Uterus (tissue), 2 donors: Measurements from ENCODE around the gene SYNGAP1.

Experiments used
- POLR2A ChIP-seq, 2 donors: fragments of 450-650 bp; IDR thresholded peaks; one replicate each; pipeline ENCODE4 v1.6.1; 2016; ENCODE audit warnings: antibody characterized with exemption in 2 of 2, mild to moderate bottlenecking in 1 of 2, moderate library complexity in 1 of 2
- TF ChIP-seq, protein P1 (sequence below), 4 experiments: fragments of 200-600 bp in 2 of 4; fragments of 450-650 bp in 2 of 4; sonication (generic) in 2 of 4; IDR thresholded peaks; one replicate each; pipeline ENCODE4 v1.5.1; 2016 to 2019; ENCODE audit warnings: antibody characterized with exemption in 4 of 4, mild to moderate bottlenecking in 2 of 4, moderate library complexity in 1 of 4

- TF ChIP-seq, protein P1, sequence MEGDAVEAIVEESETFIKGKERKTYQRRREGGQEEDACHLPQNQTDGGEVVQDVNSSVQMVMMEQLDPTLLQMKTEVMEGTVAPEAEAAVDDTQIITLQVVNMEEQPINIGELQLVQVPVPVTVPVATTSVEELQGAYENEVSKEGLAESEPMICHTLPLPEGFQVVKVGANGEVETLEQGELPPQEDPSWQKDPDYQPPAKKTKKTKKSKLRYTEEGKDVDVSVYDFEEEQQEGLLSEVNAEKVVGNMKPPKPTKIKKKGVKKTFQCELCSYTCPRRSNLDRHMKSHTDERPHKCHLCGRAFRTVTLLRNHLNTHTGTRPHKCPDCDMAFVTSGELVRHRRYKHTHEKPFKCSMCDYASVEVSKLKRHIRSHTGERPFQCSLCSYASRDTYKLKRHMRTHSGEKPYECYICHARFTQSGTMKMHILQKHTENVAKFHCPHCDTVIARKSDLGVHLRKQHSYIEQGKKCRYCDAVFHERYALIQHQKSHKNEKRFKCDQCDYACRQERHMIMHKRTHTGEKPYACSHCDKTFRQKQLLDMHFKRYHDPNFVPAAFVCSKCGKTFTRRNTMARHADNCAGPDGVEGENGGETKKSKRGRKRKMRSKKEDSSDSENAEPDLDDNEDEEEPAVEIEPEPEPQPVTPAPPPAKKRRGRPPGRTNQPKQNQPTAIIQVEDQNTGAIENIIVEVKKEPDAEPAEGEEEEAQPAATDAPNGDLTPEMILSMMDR (IDR thresholded peaks at IDR 0.05), result no peak
- no peak for TF ChIP-seq POLR2A (IDR thresholded peaks at IDR 0.05)
Measured at GRCh38 chr6:33432546-33432945, 12.7 kb downstream of the SYNGAP1 start.
